HG02840 (cell line): ENCODE measurements around the gene ARL3.

ENCODE experiments used
- ATAC-seq: cut with Tn5 transposase; IDR thresholded peaks from one replicate; pipeline ENCODE4 v1.9.1; 2021; ENCODE audit warnings: mild to moderate bottlenecking, moderate library complexity, moderate number of reproducible peaks; ENCODE audit not compliant: unreplicated experiment, low FRiP score

ARL3 gene

DNA sequence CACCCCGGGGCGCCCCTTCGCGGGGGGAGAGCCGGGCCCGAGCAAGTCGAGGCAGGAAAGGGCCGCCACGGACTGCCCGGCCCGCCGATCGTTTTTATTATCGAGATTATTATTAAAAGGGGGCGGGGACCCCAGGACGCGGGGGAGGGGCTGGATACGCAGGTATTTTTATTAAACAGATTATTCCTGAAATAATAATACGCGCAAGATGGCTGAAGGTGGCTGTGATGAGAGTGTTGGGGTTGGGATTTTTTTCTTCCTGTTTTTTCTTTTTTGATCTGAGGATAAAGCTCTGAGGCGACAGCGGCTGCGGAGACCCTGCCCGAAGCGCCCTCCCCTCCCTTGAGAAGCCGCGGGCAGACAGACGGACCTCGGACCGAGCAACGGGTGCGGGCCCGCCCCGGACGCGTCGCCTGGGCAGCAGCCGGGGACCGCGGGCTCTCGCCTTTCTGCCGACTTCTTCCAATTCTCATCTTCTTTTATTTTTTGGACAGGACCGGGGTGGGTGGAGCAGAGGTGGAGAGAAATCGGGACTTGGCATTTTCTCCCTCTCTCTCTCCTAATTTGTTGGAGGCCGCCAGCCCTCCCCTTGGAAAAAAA is 71.4 kb downstream of the ARL3 start:
- peak; percentile 0 for ATAC-seq

DNA sequence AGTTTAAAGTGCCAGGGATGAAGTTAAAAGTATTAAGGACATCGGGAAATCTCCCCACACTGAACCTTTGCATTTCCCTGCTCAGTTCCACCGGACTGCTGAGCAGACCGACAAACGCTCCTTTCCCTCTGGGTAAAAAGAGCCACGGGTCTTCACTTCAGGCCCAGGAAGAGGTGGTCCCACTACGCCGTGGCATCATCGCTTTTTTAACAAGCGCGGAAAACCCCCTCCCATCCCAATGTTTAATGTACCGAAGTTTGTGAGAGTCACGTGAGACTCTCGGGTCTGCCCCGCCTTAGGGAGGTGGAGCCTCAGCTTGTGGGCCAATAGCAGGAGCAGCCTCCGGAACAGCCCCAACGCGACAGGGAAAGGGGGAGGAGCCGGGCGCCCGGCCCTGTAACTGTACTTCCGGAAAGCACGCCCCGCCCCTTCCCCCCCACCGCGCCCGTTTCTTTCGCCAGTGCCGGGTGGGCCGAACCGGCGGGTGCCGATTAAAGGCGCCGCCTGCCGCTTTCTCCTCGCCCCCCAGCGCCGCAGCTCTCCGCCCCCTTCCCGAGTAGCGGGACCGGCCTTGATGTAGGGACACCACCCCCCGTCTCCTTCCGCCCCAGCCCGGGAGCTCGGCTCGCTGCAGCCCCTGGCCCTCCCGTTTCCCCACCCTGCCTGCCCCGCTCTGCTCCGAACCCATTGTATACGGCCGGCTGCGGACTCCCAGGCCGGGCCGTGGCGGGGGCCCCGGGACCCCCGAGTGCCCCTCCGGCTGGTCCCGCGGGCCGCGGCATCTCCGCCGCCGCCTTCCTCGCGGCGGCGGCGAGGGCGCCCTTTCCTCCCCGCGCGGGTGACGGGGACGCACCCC is 72.1 kb downstream of the ARL3 start:
- peak; percentile 41 for ATAC-seq

DNA sequence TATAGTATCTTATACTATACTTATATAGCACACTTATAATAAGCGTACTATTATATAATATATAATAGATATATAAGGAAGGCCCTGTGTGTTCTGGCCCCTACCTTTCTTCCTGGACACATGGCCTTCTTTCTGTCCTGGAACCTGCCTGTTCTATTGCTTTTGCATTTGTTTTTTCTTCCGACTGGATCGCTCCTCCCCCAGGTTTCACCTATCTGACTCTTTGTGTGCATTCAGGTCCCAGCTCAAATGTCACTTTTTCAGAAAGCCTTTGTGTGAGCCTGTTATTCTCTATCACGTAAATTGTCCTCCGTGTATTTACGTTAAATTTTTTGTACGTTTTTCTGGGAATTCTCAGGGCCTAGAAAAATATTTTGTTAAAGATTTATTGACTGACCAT is 72.8 kb downstream of the ARL3 start:
- no peak for ATAC-seq

DNA sequence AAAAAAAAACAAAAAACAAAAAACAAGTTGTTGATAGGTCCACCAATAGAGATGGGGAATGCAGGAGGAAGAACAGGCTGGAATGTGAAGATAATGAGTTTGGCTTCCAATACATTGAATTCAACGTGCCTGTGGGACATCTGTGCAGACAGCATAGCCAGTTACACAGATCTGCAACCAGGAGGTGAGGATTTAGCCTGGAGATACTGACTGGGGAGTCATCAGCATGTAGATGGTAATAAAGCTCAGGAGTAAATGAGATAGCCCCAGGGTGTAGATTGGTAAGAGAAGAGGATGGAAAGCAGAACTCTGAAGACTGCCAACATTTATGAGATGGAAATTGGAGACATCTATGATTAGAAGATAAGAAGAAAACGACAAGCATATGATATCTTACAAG is 74.7 kb downstream of the ARL3 start:
- ATAC-seq = no peak

DNA sequence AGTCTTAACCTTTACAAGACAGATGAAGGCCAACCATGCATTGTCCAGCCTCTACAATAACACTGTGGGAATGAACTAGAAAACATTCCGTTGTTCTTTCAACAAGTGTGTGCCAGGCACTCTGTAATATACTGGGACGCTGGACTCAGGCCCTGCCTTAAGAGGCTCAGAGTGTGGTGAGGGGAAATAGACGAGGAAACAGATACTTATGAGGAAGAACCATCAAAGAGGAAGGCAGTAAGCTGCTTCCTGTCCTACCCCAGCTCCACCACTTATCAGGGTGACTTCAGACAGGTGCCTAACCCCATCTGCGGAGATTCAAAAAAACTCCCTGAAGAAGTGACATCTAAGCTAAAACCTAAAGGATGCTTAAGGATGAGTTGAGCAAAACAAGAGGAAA is 78.8 kb downstream of the ARL3 start:
- ATAC-seq = no peak

DNA sequence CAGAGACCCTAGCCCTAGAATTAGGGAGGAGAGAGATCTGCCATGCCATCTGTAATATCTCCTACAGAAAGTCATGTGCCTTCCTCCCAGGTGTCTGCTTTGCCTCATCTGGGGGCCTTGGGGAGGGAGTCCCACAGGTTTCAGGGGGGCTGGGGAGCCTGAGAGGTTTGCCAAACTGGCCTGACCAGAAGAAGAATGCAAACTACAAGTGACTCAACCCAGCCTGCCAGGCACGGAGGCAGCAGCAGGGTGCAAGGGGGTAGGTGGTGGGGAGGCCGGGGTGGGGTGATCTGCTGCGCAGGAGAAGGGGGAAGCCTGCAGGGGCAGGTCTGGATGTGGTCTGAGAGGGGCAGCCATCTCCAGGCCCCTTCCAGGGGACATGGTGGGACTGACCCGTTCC is 79.5 kb downstream of the ARL3 start:
- no peak for ATAC-seq

DNA sequence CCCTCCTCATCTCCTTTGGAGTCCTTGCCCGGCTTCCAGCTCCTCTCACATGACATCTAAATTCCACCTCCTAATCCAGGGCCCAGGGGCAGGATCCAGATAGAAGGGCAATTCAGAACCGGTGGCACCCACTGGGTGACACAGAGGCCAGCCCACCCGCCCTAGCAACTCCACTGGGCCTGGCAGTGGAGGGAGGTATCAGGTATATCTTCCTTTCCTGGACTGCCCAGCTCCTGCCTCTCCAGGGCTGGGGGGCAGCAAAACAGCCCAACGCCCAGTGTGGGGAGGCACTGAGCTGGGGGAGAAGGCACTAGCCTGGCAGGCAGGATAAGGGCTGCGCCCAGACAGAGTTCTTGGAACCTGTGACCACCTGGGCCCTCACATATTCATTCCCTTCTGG is 80.3 kb downstream of the ARL3 start:
- no peak for ATAC-seq

DNA sequence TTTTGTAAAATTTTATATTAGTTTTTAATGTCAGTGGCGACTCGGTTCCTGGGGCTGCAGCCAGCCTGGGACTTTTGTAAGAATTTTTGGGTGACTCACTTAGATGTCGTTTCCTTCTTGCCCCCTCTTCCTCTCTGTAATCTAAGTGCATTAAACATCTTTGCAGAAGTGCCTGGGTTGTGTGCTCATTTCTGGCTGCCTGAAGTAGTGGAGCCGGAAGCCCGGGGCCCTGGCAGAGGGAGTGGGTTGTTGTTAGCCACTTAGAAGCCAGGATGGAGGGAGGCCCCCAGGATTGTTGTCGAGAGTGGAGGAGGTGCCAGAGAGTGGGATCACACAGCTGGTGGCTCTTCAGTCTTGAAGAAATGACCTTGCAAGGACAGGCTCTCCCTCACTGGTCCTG is 80.9 kb downstream of the ARL3 start:
- no peak for ATAC-seq

DNA sequence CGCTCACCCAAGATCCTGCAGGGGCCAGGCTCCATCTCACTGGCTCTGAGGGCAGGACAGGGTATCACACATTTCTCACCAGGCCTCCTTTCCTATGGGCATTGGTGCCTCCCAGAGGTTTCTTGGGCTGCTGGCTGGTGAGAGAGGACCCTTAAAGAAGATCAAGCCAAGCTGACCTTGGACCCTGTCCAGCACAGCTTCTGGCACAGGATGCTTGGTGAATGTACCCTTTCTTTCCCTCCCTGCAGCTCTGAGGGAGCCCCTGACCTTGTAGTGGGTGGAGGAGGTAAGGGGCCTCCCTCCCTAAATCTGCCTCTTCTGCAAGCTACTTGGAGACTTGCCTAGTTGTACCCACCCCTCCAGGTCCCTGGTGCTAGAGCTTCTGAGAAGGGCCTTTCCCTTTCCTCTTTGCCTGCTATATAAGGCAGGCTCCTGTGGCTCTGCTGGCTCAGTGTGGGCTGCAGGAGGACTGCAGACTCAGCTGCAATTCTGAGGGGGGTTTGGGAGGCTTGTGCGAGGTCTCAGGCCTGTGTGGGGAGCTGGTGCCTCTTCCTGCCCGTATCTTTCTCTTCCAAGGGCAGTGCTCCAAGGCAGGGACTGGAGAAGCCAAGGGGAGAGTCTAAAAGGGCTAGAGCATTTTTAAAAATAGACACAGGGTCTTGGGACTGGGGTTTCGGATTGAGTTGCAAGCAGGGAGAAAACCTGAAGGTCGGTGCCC is 81.6 kb downstream of the ARL3 start:
- ATAC-seq = no peak

DNA sequence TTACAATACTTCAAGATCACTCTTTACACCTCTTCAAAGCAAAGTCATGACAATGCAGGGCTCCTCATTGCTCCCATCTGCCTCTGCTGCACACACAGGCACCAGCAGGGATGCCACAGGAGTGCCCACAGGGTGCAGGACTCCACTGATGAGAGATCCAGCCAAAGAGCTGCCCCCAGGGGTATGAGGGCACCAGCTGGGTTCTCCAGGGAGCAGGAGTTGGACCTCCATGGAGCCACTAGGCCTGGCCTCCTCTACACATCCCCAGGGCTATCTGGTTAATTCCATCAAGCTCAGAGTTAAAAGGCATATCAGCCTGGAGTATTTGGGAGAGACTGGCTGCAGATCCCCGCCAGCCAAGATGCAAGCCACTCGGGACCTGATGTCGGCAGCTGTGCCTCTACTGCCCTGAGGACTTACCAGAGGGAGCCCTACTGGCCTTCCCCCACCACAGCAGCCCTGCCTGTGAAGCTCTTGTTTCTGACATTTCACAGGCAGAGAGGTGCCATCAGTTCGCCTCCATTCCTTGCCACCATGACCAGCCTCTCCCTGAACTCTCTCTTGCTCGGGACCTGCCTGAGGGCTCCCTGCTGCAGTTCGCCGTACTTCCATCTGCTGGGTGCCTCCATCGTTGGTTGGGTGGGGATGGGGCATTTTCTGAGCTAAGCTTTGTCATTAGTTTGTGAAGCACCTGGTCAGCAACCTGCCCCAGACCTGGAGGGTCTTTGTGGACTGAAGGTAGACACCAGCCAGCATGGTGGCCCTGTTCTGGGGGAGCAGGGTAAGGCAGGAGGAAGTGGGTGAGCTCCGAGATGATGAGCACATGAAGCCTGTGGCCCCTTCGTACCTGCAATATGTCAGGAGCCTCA is 82.4 kb downstream of the ARL3 start:
- no peak for ATAC-seq

DNA sequence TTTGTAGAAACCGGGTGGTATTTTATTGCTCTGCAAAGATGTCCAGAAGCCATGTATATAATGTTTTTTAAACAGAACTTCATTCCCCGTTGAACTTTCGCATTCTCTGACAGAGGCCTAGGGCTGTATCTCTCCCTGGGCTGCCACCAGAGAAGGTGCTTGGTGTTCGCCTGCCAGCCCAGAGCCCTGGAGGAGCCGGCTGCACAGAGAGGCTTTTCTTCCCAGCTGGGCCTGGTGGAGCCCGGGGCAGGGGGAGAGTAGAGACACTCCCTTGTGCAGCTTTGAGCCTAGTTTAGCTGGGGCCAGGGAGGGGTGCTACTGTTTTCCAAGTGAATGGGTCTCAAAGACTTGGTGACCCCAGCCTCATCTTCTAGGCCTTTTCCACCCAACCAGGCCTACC is 83.5 kb downstream of the ARL3 start:
- no peak for ATAC-seq

DNA sequence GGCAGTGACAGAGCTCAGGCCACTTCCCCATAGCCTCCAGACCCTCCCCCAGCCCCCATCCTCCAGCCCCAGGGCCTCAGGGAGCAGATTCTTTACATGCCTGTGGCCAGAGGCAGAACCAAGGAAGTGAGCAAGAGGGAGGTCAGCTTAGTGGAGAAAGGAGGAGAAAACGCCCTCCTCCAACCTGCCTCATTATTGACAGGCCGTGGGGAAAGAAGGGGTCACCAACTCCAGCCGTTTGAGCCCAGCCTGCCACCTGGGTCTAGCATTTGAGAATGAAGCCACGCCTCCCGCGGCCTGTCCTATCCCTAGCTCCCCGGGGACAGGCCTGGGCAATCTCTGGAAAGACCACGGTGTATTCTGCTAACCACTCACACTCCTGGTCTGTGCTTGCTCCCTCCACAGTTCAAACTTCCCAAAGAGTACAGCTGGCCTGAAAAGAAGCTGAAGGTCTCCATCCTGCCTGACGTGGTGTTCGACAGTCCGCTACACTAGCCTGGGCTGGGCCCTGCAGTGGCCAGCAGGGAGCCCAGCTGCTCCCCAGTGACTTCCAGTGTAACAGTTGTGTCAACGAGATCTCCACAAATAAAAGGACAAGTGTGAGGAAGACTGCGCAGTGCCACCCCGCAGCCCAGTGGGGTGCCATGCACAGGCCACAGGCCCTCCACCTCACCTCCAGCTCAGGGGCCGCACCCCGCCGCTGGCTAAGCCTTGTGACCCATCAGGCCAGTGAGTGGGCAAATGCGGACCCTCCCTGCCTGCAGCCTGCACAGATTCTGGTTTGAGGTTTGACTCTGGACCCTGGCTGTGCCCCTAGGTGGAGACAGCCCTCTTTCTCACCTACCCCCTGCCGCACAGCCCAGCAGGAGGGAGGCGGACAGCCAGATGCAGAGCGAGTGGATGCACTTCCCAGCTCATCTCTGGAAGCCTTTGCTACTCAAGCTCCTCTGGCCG is 84.3 kb downstream of the ARL3 start:
- no peak for ATAC-seq

DNA sequence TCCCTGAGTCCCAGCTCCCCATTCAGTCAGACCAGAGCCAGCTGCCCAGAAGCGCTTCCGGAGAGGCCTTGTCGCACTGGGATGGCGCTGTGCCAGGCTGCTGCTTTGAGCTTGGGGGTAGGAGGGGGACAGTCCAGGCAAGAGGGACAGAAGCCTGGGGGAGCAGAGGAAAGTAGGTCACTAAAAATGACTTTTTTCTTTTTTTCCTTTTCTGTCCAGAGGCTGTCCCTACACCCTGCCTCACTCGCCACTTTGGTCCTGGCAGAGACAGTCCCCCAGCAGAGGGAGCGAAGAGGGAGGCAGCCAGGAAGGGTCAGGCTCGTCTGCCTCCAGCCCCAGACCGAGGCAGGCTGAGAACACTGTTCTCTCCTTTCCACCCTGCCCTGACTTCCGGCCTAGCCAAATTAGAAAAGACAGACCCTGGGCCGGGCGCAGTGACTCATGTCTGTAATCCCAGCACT is 85.7 kb downstream of the ARL3 start:
- ATAC-seq = no peak

DNA sequence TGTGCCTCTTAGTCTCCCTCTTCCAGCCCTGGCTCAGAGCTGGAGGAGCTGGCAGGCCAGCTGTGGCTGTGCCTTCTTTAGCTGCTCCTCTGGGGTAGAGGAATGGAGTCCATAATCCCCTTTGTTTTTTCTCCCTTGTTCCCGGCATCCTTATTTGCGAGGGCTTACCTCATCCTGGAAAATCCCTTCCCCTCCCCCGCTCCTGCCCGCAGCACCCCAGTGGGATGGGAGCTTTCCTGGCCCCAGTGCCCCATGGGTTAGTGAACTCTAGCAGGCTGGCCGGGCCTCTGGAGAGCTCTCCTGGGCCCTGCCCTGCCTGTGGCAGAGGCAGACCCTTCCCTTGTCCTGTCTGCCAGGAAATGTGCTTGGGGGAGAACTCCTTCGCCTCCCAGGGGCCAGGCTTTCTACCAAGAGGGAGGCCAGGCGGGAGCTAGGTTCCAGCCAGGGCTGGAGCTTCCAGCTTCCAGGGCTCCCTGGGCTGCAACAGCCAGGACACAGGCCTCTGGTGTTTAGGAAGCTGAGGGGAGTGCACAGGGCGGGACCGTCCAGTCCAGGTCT is 86.4 kb downstream of the ARL3 start:
- no peak for ATAC-seq

DNA sequence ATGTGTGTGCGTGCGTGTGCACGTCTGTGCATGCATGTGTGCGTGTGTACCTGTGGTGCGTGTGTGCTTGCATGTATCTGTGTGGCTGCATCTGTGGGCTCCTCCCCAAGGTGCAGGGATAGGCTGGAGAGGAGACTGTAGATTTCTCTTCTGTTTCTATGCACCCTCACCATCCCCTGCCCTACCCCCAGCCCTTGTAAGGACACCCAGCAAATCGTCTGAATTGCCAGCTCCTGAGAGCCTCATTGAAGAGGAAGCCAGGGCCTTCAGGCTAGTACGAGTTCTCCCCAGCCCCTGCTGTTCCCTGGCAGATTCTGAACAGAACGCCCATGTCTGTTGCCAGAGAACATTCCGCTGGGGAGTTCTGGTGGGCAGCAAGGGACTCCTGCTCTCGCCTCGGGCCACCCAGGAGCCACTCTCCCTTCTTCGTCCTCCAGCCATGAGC is 86.9 kb downstream of the ARL3 start:
- ATAC-seq = no peak

DNA sequence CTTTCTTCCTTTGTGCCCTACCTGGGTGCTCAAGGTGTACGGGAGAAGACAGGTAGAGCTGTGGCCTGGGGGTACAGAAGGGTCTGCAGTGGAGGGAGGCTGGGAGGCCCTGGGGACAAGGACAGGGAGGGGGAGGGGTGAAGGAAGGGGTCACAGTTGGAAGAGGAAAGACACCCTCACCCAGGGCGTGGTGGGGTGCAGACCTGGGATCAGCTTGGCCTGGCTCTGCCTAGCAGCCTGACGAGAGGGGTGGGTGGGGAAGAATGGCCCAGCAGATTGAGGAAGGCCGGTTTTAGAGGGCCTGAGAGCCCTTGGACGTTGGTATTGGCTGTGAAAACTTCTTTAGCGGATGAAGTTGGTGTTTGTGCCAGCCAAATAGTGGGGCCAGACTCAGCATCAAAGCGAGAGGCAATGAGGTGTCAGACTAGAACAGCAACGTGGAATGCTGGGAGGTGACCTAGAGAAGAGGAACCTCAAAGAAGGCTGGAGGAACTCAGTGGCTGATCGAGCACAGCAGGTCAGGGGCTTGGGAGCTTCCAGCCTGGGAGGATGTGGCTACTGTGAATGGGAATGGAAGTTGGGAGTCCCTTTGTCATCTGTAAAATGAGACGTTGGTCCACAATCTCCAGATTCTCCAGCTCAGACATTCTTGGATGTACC is 88.0 kb downstream of the ARL3 start:
- ATAC-seq = no peak

DNA sequence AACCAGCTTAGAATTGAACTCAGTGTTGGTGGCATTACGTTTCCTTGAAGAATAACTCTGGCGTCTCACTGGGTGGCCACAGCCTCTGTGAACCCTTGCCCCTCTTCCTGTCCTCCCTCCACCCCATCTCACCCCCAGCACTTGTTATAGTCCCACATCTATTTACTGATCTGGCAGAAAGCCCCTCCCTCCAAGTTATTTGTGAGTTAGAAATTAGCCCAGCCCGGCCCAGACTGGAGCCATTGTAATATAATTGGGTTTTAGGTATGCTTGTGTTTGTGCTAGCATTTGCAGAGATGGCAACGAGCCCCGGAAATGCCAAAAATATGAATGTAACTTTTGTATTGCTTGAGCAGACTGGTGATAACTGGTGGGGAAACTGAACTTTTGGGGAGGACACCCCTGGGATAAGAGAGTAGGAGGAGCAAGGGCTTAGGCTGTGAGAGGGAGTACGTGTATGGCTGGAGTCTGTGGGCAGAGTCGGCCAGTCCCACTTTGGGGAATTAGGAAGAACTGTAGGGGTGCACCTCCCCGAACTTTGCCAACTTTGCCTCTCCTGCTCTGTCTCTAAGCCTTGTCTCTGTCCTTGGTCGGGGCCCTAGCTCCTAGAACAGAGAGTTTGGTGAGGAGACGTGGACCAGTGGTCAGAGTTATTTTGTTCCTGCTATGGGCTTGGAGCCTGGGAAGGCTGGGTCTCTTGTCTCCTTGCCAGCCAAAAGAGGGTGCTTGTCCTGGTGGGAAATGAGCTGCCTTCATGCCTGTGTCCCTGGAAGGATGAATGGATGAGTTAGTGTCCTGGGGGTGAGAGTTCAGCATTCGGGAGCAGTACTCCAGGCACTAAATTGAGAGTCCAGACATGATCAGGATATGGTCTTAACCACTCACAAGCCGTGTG is 89.2 kb downstream of the ARL3 start:
- no peak for ATAC-seq

DNA sequence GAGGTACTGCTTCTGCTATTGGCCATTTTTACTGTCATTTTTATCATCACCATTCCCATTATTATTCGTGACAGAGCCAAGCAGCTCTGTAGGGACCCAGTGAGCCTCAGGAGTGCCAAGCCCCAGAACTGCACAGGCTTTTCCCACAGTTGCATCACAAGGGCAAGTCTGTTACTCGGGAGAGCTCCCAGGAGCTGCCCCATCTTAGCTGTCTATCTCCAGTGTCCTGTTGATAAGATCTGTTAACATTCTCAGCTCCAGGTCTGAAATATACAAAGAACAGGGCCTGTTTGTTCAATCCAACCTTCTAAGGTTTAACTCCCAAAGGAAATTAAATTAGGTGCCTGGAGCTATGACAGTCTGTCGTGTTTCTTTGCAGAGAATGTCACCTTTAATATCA is 90.1 kb downstream of the ARL3 start:
- ATAC-seq = no peak
